Fibroblast of skin of left quadriceps (primary cell): ENCODE data around the gene CELF1.

Experiments
- DNase-seq, 2 experiments: peaks; one replicate each; pipeline ENCODE4 v3.0.0-alpha.2; 2013; ENCODE audit warnings: low read depth in 2 of 2

The CELF1 gene

DNA sequence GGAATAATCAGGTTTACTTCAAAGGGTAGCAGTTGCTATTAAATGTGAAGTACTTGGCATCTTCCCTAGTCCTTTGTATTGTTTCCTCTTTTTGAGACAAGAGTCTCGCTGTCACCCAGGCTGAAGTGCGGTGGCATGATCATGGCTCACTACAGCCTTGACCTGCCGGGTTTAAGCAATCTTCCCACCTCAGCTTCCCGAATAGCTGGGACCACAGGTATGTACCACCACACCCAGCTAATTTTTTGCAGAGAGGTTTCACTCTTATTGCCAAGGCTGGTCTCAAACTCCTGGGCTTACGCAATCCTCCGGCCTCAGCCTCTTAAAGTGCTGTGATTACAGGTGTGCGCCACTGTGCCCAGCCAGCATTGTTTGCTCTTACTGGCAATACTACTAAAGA, 67.8 kb downstream of the CELF1 start:
- DNase-seq = no peak

DNA sequence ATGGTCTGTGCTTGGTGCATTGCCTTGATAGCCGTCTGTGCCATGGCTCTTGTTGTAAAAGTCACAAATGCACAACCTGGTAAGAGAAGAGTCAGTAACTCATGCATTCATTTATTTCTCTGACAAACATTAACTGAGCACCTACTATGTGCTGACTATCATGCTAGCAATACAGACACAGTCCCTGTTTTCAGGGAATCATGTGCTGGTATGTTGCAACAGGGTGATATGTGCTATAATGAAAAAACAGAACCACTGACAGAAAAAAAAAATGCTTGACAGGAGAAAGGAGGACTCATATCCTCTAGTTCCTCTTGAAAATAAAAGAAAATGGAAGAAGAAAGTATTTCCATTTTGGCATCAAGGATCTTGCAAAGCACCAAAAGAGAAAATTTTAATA, 69.5 kb downstream of the CELF1 start:
- DNase-seq = no peak

DNA sequence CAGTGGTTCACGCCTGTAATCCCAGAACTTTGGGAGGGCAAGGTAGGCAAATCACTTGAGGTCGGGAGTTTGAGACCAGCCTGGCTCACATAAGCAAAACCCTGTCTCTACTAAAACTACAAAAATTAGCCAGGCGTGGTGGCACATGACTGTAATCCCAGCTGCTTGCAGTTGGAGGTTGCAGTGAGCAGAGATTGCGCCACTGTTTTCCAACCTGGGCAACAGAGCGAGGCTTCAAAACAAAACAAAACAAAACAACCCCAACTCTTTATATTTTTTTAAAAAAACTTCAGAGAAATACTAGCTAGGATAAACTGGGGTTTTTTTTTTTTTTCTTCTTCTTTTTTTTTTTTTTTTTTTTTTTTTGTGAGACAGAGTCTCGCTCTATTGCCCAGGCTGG, 72.2 kb downstream of the CELF1 start:
- DNase-seq = no peak

DNA sequence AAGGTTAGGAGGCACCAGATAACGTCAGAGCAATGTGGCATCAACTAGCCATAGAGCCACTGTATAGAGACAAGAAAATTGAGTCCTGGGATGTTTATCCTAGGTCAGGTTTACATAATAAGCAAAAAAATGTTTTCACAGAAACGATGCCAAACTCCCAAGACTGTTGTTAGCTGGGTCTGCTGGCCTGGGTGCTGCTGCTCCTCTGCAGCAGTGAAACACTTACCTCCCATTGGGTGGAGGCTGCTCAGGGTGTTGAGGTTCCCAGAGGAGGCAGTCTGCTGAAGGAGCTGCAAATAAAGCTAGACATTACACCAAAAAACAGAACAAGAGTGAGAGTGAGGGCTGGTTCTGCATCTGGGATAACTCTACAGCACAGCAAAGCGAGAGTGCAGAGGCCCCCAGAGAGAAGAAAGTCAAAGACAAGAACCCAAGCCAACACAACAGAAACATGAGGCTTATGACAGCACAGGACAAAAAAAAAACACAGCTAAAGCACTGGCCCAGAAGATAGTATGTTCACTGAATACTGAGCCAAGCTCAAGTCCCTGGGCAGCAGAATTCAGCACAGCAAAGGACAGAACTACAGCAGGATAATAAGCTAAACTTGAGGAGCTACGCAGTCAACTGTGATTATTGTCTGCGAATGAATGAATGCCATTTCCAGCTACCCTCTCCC, 74.1 kb downstream of the CELF1 start:
- no peak for DNase-seq

DNA sequence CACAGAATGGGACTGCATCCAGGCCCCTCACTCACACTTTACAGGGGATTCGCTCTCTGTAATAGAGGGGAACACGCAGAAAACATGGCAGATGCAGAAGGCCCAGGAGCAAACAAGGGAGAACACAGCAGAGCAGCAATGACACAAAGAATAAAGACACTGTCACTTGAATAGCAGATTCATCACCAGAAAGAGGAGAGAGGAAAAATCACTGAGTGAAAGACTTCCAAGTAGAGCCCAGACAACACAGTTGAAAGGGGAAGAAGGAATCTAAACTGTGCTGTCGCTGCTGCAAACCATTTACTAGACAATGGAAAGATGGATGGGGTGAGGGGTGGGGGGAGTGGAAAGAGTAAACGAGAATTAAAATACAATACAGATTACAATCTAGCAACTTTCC, 75.2 kb downstream of the CELF1 start:
- DNase-seq = no peak

DNA sequence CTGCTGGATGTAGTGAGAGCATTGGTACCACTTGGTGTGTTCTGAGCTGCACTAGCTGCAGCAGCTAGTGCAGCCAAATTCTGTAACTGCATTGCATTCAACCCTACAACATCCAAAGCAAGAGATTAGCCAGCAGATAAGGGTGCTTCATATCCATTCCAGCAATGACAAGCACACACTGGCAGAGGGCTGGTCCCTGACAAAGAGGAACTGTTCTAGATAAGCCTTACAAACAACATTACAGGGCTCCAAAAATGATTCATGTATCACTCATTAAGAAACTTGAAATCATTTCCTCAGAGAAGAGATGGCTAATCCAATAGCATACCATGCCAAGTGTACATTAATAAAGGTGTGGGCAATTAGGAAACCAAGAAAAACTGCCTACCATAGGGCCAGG, 75.6 kb downstream of the CELF1 start:
- DNase-seq = no peak

DNA sequence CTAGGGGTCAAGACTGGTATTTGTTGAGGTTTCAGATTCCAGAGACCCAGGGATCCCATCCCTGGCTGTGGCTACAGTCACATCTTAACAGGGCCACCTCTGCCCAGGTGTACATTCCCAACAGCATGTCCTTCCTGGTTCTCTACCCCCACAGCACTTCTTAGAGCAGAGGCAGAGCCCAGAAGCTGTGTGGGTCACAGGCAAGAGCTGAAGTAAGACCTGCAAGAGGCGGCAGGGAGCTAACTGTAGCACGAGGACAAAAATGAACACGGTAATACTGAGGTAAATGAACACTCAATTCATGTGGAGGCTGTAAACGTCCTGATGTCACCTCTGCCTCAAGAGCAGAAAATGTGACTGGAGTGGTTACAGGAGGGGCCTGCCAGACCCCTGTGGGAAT, 82.3 kb downstream of the CELF1 start:
- no peak for DNase-seq

DNA sequence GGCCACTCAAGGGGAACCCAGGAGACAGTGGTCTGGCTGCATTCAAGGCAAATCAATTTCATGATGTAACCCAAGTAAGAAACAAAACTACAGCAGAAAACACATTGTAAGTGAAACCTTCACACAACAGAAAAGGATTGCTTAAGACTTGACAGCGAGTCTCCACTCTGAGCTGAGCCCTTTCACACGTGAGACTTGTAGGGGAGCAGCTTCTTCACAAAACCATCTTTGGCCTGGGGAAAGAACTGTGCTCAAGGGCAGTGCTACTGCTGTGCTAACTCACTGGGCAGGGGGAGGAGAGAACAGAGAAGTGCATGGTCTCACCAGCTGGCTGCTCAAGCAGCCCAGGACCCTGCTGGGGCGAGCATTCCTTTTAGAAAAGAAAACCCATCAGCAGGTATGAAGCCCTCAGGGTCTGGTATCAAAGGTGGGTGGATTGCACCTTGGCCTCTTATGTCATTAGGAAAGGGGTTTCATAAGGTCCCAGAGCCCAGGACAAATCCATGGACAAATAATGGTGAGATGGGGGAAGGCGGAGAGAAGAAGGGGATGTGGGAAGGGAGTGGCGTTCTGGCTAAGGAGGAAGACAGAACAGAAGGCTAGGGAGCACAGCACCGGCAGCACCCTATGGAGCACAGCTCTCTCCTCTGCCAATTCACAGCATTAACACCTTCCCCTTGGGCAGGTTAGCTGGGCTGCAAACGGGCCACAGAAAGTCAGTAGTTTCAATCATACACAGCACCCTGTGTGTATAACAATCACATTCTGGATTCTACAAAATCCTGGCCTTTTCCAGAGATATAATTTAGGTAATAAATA, 83.4 kb downstream of the CELF1 start:
- no peak for DNase-seq

DNA sequence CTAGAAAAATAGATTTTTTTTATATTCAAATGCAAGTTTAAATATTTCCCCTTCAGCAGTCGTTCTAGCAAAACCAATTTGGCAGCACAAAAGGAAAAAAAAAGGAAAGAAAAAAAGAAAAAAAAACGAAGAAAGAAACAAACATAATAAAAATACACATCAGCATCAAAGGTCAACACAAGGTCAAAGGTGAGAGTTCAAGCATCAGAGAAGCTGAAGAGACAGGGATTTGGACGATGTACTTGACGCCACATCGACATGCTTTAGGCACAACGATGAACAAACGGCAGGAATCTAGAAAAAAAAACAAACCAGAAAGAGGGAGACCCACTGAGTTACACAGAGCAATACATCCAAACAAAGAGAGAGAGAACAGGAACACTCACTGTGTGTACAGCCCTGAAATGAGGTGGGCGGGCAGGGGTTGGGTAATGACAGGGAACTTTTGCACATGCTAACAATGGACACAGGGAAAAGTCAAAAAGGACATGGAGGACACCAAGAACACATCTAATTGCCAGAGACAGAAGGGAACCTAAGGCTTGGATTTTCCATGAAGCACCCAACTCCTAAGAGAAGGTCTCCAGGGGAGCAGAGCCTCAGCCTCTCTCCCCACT, 84.2 kb downstream of the CELF1 start:
- no peak for DNase-seq

DNA sequence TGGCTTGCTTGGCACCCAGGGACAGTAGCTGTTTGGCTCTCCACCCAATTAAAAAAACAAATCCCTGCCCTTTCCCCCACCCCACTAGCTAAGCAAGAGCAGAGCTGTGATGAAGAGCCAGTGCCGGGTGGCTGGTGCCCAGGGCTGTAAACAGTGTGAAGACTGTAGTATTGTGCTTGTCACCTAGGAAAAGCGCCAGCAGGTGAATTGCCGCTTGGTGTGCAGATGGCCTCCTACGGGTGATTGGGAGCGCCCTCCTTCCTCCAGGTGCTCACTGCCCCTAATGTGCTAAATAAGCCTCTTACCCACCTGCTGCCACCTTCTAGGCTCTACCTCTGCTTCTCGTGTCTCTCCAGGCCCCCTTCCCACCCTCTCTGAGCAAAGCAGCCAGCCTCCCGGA, 85.6 kb downstream of the CELF1 start:
- no peak for DNase-seq

DNA sequence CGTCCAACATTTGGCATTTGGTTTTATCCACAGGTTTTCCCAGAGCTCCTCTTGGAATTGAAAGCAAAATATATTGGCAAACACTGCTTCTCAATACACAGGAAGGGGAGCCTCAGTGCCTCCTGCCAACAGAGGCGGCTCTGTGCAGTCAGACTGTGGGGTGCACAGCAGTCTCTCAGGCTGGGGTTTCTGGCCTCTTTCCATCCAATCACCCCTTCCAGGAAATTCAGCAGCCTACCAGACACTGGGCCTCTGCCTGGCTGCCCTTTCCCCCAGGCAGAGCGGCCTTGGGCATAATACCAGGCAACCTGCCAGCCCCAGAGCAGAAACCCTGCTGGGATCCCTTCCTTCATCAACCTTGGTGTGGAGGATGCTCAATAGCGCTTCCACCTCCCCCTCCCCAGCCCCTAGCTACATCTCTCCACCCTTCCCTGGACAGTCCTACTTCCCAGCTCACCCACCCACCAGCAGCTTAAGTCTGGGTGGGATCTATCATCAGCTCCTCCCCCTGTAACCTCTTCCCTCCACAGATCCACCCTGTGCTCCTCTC, 86.2 kb downstream of the CELF1 start:
- no peak for DNase-seq

DNA sequence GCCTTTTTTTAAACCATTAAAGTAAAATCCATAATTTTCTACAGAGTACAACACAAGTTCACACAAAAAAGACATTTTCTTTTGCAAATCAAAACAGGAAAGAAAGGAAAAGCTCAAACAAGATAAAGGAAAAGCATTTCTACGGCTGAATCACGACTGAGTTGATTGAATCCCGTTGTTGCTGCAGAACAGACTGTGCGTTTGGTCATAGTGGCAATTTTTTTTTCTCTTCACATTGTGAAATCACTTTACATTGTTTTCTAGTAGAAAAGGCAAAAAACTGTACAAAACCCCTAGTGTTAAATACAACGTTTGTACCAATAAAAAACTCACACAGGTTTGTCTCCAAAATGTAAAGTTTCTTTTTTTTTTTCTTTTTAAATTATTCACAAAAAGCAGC, 86.7 kb downstream of the CELF1 start:
- DNase-seq = no peak

DNA sequence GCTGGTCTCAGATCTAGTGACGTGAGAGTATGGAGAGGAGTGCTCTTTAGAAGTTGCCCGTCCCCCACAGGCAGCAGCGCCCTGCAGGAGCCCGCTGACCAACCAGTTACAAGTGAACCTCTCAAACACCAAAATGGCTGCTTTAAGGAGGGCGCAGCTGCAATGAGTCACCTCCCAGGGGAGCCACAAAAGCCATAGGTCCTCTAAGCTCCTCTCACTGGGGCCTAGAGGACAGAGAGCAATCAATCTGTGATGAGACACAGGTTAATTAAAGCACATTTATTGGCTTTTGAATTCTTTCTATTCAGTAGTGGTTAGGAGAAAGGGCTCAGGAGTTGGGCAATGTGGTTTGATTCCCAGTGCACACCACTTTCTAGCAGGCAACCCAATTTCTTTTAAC, 88.4 kb downstream of the CELF1 start:
- no peak for DNase-seq

DNA sequence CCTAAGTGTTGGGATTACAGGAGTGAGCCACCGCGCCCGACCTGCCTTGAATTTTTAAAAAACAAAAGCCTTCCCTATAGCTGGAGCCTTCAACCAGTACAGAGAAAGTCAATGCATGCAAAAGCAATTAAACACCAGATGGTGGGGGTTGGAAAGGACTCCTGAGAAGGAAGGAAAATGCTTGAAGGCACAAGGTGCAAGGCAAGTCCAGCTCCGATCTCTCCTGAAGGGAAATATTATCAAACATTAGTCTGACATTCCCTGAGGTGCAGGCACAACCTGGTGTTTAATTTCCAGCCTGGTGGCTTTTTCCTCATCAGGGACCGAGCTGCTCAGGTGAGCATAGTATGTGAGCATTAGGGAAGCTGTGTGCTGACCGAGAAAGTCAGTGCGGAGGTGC, 91.1 kb downstream of the CELF1 start:
- DNase-seq = no peak

DNA sequence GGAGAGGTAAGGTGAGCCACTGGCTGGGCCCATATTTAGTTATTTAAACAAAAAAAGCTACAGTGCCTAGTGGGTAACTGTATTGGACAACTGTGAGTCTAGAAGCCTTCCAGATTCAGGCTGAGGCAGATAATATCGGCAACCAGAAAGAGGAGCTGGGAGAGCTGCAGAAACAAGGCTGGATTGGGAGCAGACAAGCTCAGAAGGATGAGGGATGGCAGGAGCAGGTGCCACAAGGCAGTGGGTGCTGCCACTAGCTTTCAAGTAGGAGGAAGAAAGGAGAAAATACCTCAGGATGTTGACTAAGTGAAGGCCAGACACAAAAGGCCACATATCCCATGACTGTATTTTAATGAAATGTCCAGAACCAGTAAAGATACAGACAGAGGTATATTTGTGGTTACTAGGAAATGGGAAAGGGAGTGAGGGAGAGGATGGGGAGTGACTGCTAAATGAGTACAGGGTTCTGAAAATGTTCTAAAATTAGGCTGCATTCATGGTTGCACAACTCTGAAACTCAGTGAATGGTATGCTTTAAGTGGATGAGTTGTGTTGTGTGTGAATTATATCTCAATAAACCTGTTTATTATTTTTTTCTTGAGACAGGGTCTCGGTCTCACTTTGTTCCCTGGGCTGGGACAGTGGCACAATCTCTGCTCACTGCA, 92.2 kb downstream of the CELF1 start:
- DNase-seq = no peak

DNA sequence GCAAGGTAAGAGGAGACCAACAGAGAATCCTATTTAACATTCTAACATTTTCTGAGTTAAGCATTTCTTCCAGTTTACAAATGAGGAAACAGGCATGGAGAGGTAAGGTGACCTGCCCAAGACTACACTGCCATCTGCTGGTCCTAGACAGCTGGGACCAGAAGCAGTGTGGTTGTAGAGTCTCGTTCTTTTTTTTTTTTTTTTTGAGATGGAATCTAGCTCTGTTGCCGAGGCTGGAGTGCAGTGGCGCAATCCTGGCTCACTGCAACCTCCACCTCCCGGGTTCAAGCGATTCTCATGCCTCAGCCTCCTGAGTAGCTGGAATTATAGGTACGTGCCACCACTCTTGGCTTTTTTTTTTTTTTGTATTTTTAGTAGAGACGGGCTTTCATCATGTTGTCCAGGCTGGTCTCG, 98.7 kb downstream of the CELF1 start:
- DNase-seq = peak; percentile 65 to 68

DNA sequence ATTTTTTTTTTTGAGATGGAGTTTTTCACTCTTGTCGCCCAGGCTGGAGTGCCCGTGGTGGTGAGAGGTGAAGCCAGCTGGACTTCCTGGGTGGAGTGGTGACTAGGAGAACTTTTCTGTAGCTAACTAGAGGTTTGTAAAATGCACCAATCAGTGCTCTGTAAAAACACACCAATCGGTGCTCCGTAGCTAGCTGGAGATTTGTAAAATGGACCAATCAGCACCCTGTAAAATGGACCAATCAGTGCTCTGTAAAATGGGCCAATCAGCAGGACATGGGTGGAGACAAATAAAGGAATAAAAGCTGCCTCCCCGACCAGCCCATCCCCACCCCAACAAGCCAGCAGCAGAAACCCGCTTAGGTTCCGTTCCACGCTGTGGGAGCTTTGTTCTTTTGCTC, 99.6 kb downstream of the CELF1 start:
- DNase-seq = no peak

DNA sequence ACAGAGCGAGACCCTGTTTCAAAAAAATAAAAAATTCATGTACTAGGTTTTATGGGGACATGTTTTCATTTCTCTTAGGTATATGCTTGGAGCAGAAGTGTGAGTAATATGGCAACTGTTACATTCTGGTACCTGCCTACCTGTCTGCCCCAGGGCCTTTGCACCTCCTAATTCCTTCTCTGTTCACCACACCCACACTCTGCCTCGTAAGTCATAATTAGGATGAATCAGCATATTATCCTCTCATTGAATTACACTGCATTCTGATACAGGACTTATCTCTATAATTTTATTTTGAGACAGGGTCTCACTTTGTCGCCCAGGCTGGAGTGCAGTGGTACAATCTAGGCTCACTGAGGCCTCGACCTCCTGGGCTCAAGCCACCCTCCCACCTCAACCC, 100.9 kb downstream of the CELF1 start:
- no peak for DNase-seq

DNA sequence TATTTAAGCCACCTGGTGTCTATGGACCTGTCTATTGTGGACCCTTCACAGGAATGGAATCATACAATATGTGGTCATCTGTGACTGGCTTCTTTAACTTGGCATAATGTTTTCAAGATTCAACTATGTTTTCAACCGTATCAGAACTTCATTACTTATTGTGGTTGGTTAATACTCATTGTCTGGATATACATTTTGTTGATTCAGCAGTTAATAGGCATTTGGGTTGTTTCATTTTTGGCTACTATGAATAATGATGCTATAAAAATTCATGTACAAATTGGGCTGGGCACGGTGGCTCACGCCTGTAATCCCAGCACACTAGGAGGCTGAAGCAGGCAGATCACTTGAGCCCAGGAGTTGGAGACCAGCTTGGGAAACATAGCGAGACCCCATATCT, 101.5 kb downstream of the CELF1 start:
- DNase-seq = no peak

DNA sequence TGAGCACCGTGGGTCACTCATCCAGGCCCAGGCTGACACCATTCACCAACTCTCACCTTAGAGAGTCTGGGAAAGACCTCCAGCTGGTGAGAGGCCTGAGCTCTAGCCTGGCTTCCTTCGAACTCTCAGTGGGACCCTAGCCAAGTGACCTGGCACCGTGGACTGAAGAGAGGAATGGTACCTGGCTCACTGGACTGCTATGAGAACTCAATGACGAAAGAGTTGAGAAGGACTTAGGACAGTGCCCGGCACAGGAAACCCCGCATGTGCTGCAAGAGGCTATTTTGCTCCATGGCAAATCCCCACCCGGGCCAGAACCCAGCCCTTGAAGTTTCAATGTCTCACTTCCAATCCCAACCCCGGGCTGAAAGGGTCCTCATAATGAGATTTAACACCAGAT, 103.4 kb downstream of the CELF1 start:
- no peak for DNase-seq

DNA sequence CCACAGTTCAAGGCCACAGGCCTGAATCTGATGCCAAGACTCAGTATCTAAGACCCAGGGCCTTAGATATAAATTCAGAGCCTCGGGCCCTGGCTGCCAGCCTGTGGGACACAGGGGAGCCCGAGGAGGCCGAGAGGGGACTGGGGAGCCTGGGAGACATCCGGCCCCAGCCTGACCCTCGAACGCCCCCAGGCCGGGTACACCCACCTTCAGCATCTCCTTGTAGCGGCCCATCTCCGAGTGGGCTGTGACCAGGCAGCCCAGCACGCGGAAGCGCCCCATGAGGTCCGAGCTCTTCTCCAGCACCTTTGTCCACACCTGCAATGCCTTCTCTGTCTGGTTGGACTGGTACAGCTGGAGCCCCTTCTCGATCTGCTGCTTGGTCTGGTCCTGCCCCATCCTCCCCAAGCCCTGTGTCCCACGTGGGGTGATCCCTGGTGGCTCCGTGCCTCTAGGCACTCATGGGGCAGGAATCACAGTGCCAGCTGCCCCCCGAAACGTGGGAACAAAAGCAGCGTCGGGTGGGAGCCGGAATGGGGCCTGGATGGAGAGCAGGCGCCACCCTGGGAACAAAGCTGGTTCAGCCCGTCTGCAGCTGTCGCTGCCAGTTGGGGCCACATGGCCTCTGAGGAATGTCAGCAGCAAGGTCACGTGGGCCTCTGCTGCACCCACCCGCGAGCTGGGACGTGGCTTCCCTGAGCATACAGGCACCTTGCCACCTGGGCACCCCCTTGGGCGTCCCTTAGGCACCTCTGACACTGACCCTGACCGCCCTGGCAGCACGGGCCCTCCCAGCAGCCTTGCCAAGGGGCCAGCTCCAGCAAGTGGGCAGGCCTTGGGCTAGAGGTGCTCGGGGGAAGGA, 104.1 kb downstream of the CELF1 start, which contains the start of gene RAPSN:
Gene RAPSN, minus strand, starts transcription at position 571 of the 862 bp plus-strand sequence. Its CDS starts 172 bp downstream, at position 399.
- no peak for DNase-seq
